Esophagus squamous epithelium (tissue), 4 donors: Measurements from ENCODE around the gene KCNJ6.

Source experiments
- POLR2A ChIP-seq, 4 donors: fragments of 450-650 bp; IDR thresholded peaks; one replicate each; pipeline ENCODE4 v1.6.1; 2017; ENCODE audit warnings: antibody characterized with exemption in 4 of 4, mild to moderate bottlenecking in 4 of 4, moderate library complexity in 3 of 4
- TF ChIP-seq, protein P1 (sequence below), 6 experiments: fragments of 450-650 bp in 4 of 6; fragments of 200-600 bp in 2 of 6; sonication (generic) in 2 of 6; IDR thresholded peaks; one replicate each; pipeline ENCODE4 v1.5.1; 2016 to 2019; ENCODE audit warnings: antibody characterized with exemption in 6 of 6, mild to moderate bottlenecking in 4 of 6, moderate library complexity in 4 of 6

GRCh38 chr21:37711286-37711829, 204.9 kb downstream of the KCNJ6 start:
- no peak for TF ChIP-seq POLR2A (IDR thresholded peaks at IDR 0.05)
- TF ChIP-seq, protein P1, sequence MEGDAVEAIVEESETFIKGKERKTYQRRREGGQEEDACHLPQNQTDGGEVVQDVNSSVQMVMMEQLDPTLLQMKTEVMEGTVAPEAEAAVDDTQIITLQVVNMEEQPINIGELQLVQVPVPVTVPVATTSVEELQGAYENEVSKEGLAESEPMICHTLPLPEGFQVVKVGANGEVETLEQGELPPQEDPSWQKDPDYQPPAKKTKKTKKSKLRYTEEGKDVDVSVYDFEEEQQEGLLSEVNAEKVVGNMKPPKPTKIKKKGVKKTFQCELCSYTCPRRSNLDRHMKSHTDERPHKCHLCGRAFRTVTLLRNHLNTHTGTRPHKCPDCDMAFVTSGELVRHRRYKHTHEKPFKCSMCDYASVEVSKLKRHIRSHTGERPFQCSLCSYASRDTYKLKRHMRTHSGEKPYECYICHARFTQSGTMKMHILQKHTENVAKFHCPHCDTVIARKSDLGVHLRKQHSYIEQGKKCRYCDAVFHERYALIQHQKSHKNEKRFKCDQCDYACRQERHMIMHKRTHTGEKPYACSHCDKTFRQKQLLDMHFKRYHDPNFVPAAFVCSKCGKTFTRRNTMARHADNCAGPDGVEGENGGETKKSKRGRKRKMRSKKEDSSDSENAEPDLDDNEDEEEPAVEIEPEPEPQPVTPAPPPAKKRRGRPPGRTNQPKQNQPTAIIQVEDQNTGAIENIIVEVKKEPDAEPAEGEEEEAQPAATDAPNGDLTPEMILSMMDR (IDR thresholded peaks at IDR 0.05) = no peak
